ENCODE data around the gene MAPK1. TPM values are rescaled to one million over a fixed set of nuclear protein-coding genes. Genes with fewer than 3 reads are reported as not detected.
"Not testable (repeated sequence)": the region's sequence is repeated elsewhere in the genome, so short reads cannot be mapped to it uniquely, and the experiment has no call there.

MAPK1 gene
- total RNA-seq, 1 experiment from 2014 or later = 90.3 TPM

- Histone ChIP-seq H3K27ac (ENCODE audit: insufficient read length, low read depth, low read length) (no peak overlapping the region), H3K23me2 (ENCODE audit: insufficient read length, low read depth, low read length, poor library complexity, severe bottlenecking) (no peaks in the 10 kb centered on the region), H3K4me2 (ENCODE audit: insufficient read depth, insufficient read length, low read length) (no peak overlapping the region), H2BK12ac (ENCODE audit: insufficient read length, low read depth, low read length) (no peak overlapping the region), H4K8ac (replicated peaks; ENCODE audit: insufficient read length, low read depth, low read length) (no peak overlapping the region), H3K56ac (ENCODE audit: insufficient read length, low read depth, low read length) (no peak overlapping the region), H3K14ac (ENCODE audit: insufficient read depth, low read length) (no peak overlapping the region), H3K9ac (ENCODE audit: extremely low read depth, insufficient read length, low read length) (no peak overlapping the region), H4K91ac (ENCODE audit: insufficient read length, low read depth, low read length) (no peak overlapping the region), H3T11ph (ENCODE audit: low read length) (no peak overlapping the region), H4K20me1 (ENCODE audit: control insufficient read depth, insufficient read depth, insufficient read length) (no peaks in the 10 kb centered on the region), H2BK5ac (ENCODE audit: insufficient read length, low read length) (no peak overlapping the region), H2AK5ac (ENCODE audit: insufficient read length, low read length) (no peak overlapping the region), H2BK15ac (ENCODE audit: low read depth, low read length) (no peak overlapping the region), H3K4ac (ENCODE audit: low read depth, low read length) (no peak overlapping the region), H3K4me1 (ENCODE audit: insufficient read depth, low read length) (no peaks in the 10 kb centered on the region), H2BK120ac (ENCODE audit: low read depth, low read length, poor library complexity, severe bottlenecking) (no peak overlapping the region), H3K18ac (ENCODE audit: insufficient read length, low read depth, low read length) (no peak overlapping the region), H3K23ac (ENCODE audit: insufficient read length, low read depth, low read length) (no peak overlapping the region), H3K9me3 (ENCODE audit: control insufficient read depth, low read depth, low read length) (no peaks in the 10 kb centered on the region), H3K79me2 (ENCODE audit: insufficient read depth, low read length) (no peaks in the 10 kb centered on the region), H4K5ac (ENCODE audit: insufficient read length, low read depth, low read length) (no peak overlapping the region), H3K79me1 (ENCODE audit: insufficient read depth, low read depth, low read length, poor library complexity, severe bottlenecking) (no peaks in the 10 kb centered on the region), H2BK20ac (ENCODE audit: low read depth, low read length, poor library complexity, severe bottlenecking) (no peak overlapping the region), H3K27me3 (ENCODE audit: insufficient read depth, low read length) (no peaks in the 10 kb centered on the region), H2AFZ (ENCODE audit: low read length) (no peak overlapping the region)
- no peaks in the 10 kb centered on the region; the same call in 1 of the 2 replicates for H3K27me3 Mint-ChIP-seq (ENCODE audit: low read depth)
- no peak for DNase-seq
- TF ChIP-seq CTCF (conservative IDR thresholded peaks at IDR 0.05) = no peak
- no peaks in the 10 kb centered on the region; a peak in 1 of 7 replicates for H3K36me3 Mint-ChIP-seq (ENCODE audit: insufficient read depth in 1 of 3, low read depth in 3 of 3)
- peaks cover 0 to 6% of the 10 kb centered on the region in 2 experiments; a peak in 2 of 4 replicates for H3K4me1 Mint-ChIP-seq
- WGBS (ENCODE audit: extremely low coverage, insufficient read length, low lambda C conversion rate) = no CpG with 5 or more reads among the region's 4 CpGs
- H3K4me3 Mint-ChIP-seq = no peak overlapping the region
- no peak overlapping the region for H3K27ac Mint-ChIP-seq
- no peaks in the 10 kb centered on the region for H3K9me3 Mint-ChIP-seq
Measured at GRCh38 chr22:21718499-21718898, 148.9 kb downstream of the MAPK1 start.

GRCh38 chr22:21716395-21717122, 150.9 kb downstream of the MAPK1 start:
- not testable (repeated sequence) for H3K27ac ChIP-seq (ENCODE audit: insufficient read length, low read depth, low read length); H3K9me3 ChIP-seq (ENCODE audit: control insufficient read depth, low read depth, low read length); H3K36me3 Mint-ChIP-seq (ENCODE audit: insufficient read depth in 1 of 3, low read depth in 3 of 3); H3K27me3 ChIP-seq (ENCODE audit: insufficient read depth, low read length); H2AFZ ChIP-seq (ENCODE audit: low read length); H4K91ac ChIP-seq (ENCODE audit: insufficient read length, low read depth, low read length); H3K4me1 ChIP-seq (ENCODE audit: insufficient read depth, low read length); H3T11ph ChIP-seq (ENCODE audit: low read length); H3K27me3 Mint-ChIP-seq (ENCODE audit: low read depth); H3K14ac ChIP-seq (ENCODE audit: insufficient read depth, low read length); H3K4me1 Mint-ChIP-seq; H4K8ac ChIP-seq (replicated peaks; ENCODE audit: insufficient read length, low read depth, low read length); H4K5ac ChIP-seq (ENCODE audit: insufficient read length, low read depth, low read length); H3K18ac ChIP-seq (ENCODE audit: insufficient read length, low read depth, low read length); H3K4me2 ChIP-seq (ENCODE audit: insufficient read depth, insufficient read length, low read length); H4K20me1 ChIP-seq (ENCODE audit: control insufficient read depth, insufficient read depth, insufficient read length); H3K79me1 ChIP-seq (ENCODE audit: insufficient read depth, low read depth, low read length, poor library complexity, severe bottlenecking); H2BK5ac ChIP-seq (ENCODE audit: insufficient read length, low read length); H3K4me3 Mint-ChIP-seq; H2BK120ac ChIP-seq (ENCODE audit: low read depth, low read length, poor library complexity, severe bottlenecking); H2BK20ac ChIP-seq (ENCODE audit: low read depth, low read length, poor library complexity, severe bottlenecking); H3K9ac ChIP-seq (ENCODE audit: extremely low read depth, insufficient read length, low read length); DNase-seq; H2AK5ac ChIP-seq (ENCODE audit: insufficient read length, low read length); H3K9me3 Mint-ChIP-seq; H3K4ac ChIP-seq (ENCODE audit: low read depth, low read length); H3K56ac ChIP-seq (ENCODE audit: insufficient read length, low read depth, low read length); H3K23me2 ChIP-seq (ENCODE audit: insufficient read length, low read depth, low read length, poor library complexity, severe bottlenecking); H2BK12ac ChIP-seq (ENCODE audit: insufficient read length, low read depth, low read length); H2BK15ac ChIP-seq (ENCODE audit: low read depth, low read length); H3K79me2 ChIP-seq (ENCODE audit: insufficient read depth, low read length); H3K23ac ChIP-seq (ENCODE audit: insufficient read length, low read depth, low read length)
- H3K27ac Mint-ChIP-seq = peak overlapping the region in 1 of 3 experiments; percentile 75; a peak in 2 of 7 replicates
- WGBS (ENCODE audit: extremely low coverage, insufficient read length, low lambda C conversion rate) = no CpG with 5 or more reads among the region's 15 CpGs

Measured in H9 (cell line).